Natural killer cell (primary cell): ENCODE results near the gene PDHB. TPM values are rescaled to one million over a fixed set of nuclear protein-coding genes. Genes with fewer than 3 reads are reported as not detected.

Source experiments
- ATAC-seq, 3 donors: fragments of 150-1000 bp in 2 of 3; fragments of 200-7000 bp in 1 of 3; cut with Tn5 transposase; 1 replicate in 1 of 3; 2 replicates in 2 of 3; pipeline ENCODE4 v1.10.0; 2021; ENCODE audit warnings: mild to moderate bottlenecking in 2 of 3, moderate library complexity in 2 of 3
- DNase-seq, 2 donors: peaks; one replicate each; pipeline versions ENCODE4 v3.0.0 to v3.0.0-alpha.2; 2013 to 2021; ENCODE audit warnings: mixed read lengths in 1 of 2
- H3K27ac ChIP-seq: one replicate; pipeline ENCODE4 v1.5.1; 2013; ENCODE audit warnings: mild to moderate bottlenecking, low read length
- H3K27me3 ChIP-seq: one replicate; pipeline ENCODE4 v1.6.1; 2013; ENCODE audit warnings: low read length; ENCODE audit not compliant: control insufficient read depth, insufficient read depth
- H3K36me3 ChIP-seq: one replicate; pipeline ENCODE4 v1.6.1; 2013; ENCODE audit warnings: low read length; ENCODE audit not compliant: control insufficient read depth, insufficient read depth
- H3K4me1 ChIP-seq: one replicate; pipeline ENCODE4 v1.6.1; 2013; ENCODE audit warnings: low read length; ENCODE audit not compliant: control insufficient read depth, insufficient read depth
- H3K4me3 ChIP-seq: one replicate; pipeline ENCODE4 v1.5.1; 2013; ENCODE audit warnings: low read length
- H3K9me3 ChIP-seq: one replicate; pipeline ENCODE4 v1.6.1; 2013; ENCODE audit warnings: low read length; ENCODE audit not compliant: control insufficient read depth, insufficient read depth
- H3K27ac Mint-ChIP-seq, 2 donors: one replicate each; pipeline ENCODE4 v1.8.0; 2022; ENCODE audit warnings: mild to moderate bottlenecking in 2 of 2, mixed read lengths in 2 of 2, moderate library complexity in 1 of 2
- H3K27me3 Mint-ChIP-seq, 2 donors: one replicate each; pipeline ENCODE4 v1.8.0; 2022; ENCODE audit warnings: low read depth in 2 of 2, mixed read lengths in 2 of 2
- H3K36me3 Mint-ChIP-seq: one replicate; pipeline ENCODE4 v1.8.0; 2022; ENCODE audit warnings: mixed read lengths
- H3K4me1 Mint-ChIP-seq, 2 donors: one replicate each; pipeline ENCODE4 v1.8.0; 2022; ENCODE audit warnings: mixed read lengths in 2 of 2
- H3K4me3 Mint-ChIP-seq: one replicate; pipeline ENCODE4 v1.8.0; 2022; ENCODE audit warnings: mild to moderate bottlenecking, moderate library complexity, mixed read lengths
- H3K9me3 Mint-ChIP-seq, 2 donors: one replicate each; pipeline ENCODE4 v1.8.0; 2022; ENCODE audit warnings: mixed read lengths in 2 of 2
- CTCF ChIP-seq: fragments of 200-600 bp; IDR thresholded peaks from one replicate; pipeline ENCODE4 v1.8.0; 2022; ENCODE audit warnings: antibody characterized with exemption
- WGBS: methylation state at CpG from one replicate; pipeline ENCODE4 v1.1.7; 2013; ENCODE audit warnings: missing lambda C conversion rate; ENCODE audit not compliant: insufficient coverage; 5-methylcytosine and 5-hydroxymethylcytosine counted together
- intact Hi-C: fragments of 100-400 bp; cut with micrococcal nuclease; formaldehyde crosslinking; loops from one replicate; pipeline ENCODE4 v1.14.2; 2022
- total RNA-seq, 4 donors: library from RNA; stranded (reverse); fragments of 120-200 nt in 1 of 4; gene quantifications; one replicate each; pipeline versions ENCODE4 v1.2.3 to v1.2.4, GENCODE V29; 2013 to 2022

PDHB gene
- total RNA-seq, 3 donors from 2014 or later (not counting 1 experiment from before 2014, with no cell fraction given): 33.7 to 52.4 (median 39.9) TPM

DNA sequence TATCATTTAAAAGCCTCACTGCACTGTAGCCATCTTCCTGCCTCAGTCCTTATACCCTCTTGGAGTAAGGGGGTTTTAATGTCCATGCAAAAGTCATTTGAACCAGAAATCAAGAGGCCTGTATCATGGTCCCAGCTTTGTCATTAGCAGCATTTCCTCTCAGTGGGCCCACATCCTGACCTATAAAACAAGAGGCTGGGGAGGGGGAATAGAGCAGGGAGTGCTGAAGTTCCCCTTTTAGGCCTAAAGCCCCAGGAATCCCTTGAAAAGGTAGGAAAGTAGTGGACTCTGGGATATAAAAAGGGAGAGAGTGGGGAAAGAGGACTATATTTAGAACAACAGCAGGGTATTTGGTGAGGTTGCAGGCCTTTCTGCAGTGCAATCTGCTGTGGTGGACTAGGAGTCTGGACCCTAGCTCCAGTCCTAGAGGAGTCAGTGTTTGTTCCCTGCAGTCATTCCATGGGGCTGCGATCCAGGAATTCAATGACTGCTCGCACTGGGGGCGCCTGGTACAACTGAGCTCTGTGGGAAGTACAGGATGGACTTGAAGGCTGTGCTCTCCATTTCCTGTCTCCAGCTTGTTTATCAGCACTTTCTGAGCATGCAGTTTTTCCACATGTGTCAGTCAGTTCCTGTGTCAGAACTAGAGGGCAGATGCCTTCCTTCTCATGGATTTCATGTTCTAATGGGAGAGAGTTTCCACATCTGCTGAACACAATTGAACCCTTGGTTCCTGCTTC lies 46.8 kb downstream of the PDHB start:
- peaks cover 4% of the 10 kb centered on the region for H3K36me3 Mint-ChIP-seq
- H3K4me1 Mint-ChIP-seq: peaks cover 16 to 20% of the 10 kb centered on the region in 2 donors
- H3K9me3 ChIP-seq: no peaks in the 10 kb centered on the region
- peaks cover 25% of the 10 kb centered on the region for H3K36me3 ChIP-seq
- no peak for TF ChIP-seq CTCF
- H3K4me1 ChIP-seq: no peaks in the 10 kb centered on the region
- 88% methylated on average over 3 of the region's 3 CpGs for WGBS
- H3K4me3 Mint-ChIP-seq: no peak overlapping the region
- no peak for ATAC-seq
- intact Hi-C loops: no loop called here
- no peaks in the 10 kb centered on the region for H3K27me3 ChIP-seq
- no peaks in the 10 kb centered on the region for H3K9me3 Mint-ChIP-seq
- DNase-seq: no peak
- no peaks in the 10 kb centered on the region for H3K27me3 Mint-ChIP-seq
- H3K4me3 ChIP-seq: no peak overlapping the region
- H3K27ac Mint-ChIP-seq: peak overlapping the region; percentile 9 to 14
- no peak overlapping the region for H3K27ac ChIP-seq

GRCh38 chr3:58384381-58385090 lies 49.1 kb downstream of the PDHB start:
- Mint-ChIP-seq H3K27ac (peak overlapping the region in 1 of 2 donors; percentile 33), H3K4me3 (no peak overlapping the region), H3K36me3 (no peaks in the 10 kb centered on the region), H3K9me3 (no peaks in the 10 kb centered on the region), H3K4me1 (peaks cover 19 to 21% of the 10 kb centered on the region in 2 donors), H3K27me3 (no peaks in the 10 kb centered on the region)
- Histone ChIP-seq H3K27me3 (no peaks in the 10 kb centered on the region), H3K36me3 (peaks cover 14% of the 10 kb centered on the region), H3K4me3 (no peak overlapping the region), H3K27ac (no peak overlapping the region), H3K4me1 (no peaks in the 10 kb centered on the region), H3K9me3 (no peaks in the 10 kb centered on the region)
- DNase-seq (no peak), ATAC-seq (no peak)
- no peak for TF ChIP-seq CTCF
- intact Hi-C loops: no loop called here
- 91% methylated on average over 3 of the region's 3 CpGs for WGBS

- Mint-ChIP-seq H3K27ac (no peak overlapping the region), H3K4me1 (peaks cover 23 to 25% of the 10 kb centered on the region in 2 donors), H3K36me3 (no peaks in the 10 kb centered on the region), H3K4me3 (no peak overlapping the region), H3K27me3 (no peaks in the 10 kb centered on the region), H3K9me3 (no peaks in the 10 kb centered on the region)
- intact Hi-C loops: no loop called here
- Histone ChIP-seq H3K4me1 (no peaks in the 10 kb centered on the region), H3K36me3 (peaks cover 14% of the 10 kb centered on the region), H3K4me3 (no peak overlapping the region), H3K27me3 (no peaks in the 10 kb centered on the region), H3K9me3 (no peaks in the 10 kb centered on the region), H3K27ac (no peak overlapping the region)
- WGBS: 90% methylated on average over 4 of the region's 4 CpGs
- TF ChIP-seq CTCF: no peak
- no peak for ATAC-seq
- DNase-seq: no peak
Observed at GRCh38 chr3:58383904-58384303, 49.7 kb downstream of the PDHB start.
